HG02938 (cell line): ENCODE measurements around the gene IL17RE.
"Not testable (repeated sequence)": the region's sequence is repeated elsewhere in the genome, so short reads cannot be mapped to it uniquely, and the experiment has no call there.

Experiments
- ATAC-seq: cut with Tn5 transposase; IDR thresholded peaks from one replicate; pipeline ENCODE4 v1.9.1; 2021; ENCODE audit warnings: mild to moderate bottlenecking, moderate library complexity; ENCODE audit not compliant: unreplicated experiment

Gene IL17RE

DNA sequence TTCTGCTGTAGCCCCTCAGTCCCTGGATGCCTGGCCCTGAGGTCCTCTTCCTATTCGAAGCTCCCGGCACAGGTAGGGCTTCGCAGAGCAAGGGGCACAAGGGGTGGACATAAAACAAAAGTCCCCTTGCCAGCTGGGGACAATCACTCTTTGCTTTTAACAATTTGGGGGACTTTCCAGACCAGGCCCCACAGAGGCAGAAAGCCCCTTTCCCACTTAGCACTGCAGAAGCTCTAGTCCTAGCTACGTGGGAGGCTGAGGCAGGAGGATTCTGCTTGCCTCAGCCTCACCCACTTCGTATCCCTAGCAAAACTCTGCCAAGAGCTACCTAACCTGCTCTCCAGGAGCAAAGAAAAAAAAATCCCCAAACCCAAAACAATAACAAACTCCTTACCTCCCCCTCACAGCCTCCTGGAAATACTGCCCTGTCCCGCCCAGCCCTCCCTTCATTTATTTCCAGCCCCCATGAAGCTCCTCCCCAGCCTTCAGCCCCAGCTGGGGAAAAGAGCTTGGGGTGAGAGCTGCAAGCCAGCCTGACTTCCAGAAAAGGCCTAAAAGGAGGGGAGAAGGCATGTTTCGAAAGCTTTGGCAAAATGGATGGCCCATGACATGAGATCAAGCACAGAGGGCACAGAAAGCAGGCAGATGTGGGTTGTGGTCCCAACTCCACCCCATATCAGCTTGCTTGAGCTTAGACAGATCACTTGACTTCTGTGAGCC is 22.7 kb upstream of the IL17RE start, which contains the start of gene CIDEC:
Gene CIDEC, minus strand, starts transcription at position 424 of the 720 bp plus-strand sequence. CDS start 1,767 bp downstream, outside the sequence.
- no peak for ATAC-seq

- ATAC-seq, result no peak
Measured at GRCh38 chr3:9881441-9881840, 21.2 kb upstream of the IL17RE start.

DNA sequence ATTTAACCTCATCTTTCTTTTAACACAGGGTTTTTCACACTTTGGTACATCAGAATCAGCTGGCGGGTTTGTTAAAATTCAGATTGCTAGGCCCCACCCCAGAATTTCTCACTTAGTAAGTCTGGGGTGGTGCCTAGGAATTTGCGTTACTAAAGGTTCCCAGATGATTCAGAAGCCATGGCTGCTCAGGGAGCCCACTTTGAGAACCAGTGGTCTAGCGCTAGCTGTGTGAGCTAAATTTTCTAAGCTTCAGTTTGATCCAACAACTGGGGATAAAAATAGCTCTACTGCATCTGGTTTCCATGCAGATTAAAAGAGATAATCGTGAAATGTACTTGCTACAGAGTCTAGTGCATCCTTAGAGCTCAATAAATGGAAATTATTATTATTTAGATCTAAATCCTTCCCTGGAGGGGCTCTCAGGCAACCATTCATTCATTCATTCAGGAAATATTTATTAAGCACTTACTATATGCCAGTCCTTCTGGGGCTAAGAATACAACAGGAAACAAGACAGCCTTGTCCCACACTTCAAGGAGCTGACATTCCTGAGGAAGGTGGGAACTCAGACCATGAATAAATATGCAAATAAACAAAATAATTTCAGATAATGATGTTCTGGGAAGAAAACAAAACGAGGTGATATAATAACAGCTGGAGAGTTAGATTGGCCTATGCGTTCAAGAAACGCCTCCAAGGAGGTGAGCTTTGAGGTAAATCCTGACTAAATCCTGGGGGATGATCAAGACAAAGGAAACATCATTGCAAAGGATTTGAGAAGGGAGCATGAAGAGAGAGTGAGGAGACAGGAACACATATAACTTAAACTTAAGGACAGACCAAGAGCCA is 18.7 kb upstream of the IL17RE start:
- ATAC-seq, result no peak

DNA sequence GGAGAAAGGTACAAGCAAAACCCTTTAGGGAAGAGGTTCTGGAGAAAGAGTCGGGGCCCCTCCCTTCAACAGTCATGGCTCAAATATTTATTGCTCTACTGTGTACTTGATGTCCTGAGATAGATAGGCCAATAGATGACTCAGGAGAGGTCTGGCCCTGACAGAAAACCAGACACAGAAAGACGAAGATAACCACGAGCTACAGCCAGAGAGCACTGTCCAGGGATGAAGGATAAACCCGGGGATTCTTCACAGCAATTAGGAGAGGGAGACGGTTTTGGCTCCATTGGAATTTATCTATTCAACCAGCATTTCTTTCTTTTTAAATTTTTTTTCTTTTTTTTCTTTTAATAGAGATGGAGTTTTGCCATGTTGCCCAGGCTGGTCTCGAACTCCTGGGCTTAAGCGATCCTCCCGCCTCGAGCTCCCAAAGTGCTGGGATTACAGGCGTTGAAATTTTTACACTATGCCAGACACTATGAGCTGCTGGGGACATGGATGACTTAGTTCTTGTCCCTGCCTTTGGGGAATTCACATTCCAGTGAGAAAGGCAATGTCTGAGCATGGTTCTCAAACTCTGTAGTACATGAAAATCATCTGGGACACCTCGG is 18.0 kb upstream of the IL17RE start:
- ATAC-seq, result no peak

DNA sequence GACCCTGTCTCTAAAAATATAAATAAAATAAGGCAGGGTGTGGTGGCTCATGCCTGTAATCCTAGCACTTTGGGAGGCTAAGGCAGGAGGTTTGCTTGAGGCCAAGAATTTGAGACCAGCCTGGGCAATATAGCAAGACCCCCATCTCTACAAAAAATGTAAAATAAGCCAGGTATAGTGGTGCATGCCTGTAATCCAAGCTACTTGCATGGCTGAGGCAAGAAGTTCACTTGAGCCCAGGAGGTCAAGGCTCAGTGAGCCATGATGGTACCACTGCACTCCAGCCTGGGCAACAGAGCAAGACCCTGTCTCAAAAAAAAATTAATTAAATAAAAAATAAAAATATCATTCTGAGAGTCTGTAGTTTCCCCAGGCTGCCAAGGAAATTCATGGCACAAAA is 16.3 kb upstream of the IL17RE start:
- no peak for ATAC-seq

GRCh38 chr3:9887480-9887879 is 15.2 kb upstream of the IL17RE start:
- no peak for ATAC-seq

DNA sequence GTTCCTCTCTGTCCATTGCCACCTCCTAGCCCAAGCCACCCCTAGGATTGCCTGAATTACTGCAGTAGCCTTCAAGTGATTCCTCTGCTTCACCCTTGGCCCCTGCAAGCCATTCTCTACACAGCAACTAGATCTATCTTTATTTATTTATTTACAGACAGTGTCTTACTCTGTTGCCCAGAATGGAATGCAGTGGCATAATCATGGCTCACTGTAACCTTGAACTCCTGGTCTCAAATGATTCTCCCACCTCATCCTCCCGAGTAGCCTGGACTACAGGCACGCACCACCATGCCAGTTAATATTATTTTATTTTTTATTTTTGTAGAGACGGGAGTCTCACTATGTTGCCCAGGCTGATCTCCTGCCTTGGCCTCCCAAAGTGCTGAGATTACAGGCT is 14.1 kb upstream of the IL17RE start:
- ATAC-seq, result no peak

- no peak for ATAC-seq
Measured at GRCh38 chr3:9889405-9889804, 13.2 kb upstream of the IL17RE start.

GRCh38 chr3:9890249-9891071 is 12.2 kb upstream of the IL17RE start, which contains the start of gene JAGN1:
JAGN1 (plus strand) TSS chr3:9890610; CDS start chr3:9890723, 113 bp downstream.
- ATAC-seq, result peak; percentile 71

DNA sequence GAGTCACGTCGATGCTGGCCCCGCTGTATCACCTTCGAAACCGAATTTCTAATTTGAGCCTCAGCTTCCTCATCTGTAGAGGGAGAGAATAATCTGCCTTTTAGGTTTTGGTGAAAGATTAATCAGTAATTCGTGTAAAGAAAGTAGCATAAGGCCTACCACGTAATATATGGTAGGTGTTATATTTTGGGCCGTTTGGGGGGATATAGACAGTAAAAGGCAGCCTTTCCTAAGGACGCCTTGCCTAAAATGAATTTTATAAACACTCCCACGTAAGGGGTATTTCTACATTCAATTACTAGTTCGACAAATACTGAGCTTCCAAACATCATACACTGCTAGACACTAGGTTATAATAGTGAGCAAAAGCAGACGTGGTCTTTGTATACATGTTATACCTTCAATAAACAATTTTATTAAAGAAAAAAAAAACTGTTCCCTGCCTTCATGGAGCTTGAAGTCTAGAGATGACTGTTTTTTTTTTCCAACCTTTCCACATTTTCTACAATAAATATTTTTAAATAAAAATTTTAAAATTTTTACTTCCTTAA is 11.5 kb upstream of the IL17RE start:
- no peak for ATAC-seq

DNA sequence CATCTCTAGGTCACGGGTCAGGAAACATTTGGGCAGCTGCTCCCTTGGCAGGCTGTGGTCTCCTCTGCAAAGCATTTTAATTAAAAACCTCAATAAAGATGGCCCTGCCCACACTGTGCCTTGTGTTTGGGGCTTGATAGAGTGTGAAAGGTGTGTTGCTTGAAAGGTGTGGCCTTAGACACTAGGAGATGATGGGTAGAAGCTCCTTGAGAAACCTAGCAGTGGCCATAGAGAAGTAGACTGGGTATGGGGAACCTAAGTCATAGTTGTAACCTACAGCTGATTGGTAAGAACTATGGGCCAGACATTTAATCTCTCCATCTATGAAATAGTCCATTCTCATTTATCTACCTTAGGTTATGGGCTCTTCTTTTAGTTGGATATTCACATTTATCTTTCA is 8.9 kb upstream of the IL17RE start:
- ATAC-seq, result no peak

DNA sequence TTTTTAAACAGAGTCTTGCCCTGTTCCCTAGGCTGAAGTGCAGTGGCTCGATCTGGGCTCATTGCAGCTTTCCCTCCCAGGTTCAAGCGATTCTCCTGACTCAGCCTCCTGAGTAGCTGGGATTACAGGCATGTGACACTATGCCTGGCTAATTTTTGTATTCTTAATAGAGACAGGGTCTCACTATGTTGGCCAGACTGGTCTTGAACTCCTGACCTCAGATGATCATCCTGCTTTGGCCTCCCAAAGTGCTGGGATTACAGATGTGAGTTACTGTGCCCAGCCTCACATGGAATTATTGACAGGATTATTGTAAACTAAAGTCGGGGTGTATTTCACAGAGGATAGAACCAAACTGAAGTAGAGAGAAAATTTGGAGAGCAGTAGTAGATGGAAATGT is 6.9 kb upstream of the IL17RE start:
- not testable (repeated sequence) for ATAC-seq

DNA sequence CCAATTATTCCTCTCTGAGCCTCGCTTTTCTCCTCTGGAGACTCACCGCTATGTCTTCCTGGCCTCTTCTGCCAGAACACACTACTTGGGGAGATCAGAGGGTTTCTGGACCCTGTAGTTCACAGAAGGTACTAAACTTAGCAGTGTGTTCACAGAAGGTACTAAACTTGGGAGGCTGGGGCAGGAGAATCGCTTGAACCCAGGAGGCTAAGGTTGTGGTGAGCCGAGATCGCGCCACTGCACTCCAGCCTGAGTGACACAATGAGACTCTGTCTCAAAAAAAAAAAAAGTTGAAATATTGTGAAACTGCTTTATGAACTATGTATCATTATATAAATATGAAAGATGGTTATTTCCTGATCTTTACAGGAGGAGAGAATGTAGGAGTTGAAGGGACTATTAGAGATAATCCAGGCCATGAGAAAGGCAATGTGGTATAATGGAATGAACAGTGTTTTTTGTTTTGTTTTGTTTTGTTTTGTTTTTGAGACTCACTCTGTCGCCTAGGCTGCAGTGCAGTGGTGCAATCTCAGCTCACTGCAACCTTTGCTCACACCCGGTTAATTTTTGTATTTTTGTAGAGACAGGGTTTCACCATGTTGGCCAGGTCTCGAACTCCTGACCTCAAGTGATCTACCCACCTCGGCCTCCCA is 5.8 kb upstream of the IL17RE start:
- ATAC-seq, result not testable (repeated sequence)

DNA sequence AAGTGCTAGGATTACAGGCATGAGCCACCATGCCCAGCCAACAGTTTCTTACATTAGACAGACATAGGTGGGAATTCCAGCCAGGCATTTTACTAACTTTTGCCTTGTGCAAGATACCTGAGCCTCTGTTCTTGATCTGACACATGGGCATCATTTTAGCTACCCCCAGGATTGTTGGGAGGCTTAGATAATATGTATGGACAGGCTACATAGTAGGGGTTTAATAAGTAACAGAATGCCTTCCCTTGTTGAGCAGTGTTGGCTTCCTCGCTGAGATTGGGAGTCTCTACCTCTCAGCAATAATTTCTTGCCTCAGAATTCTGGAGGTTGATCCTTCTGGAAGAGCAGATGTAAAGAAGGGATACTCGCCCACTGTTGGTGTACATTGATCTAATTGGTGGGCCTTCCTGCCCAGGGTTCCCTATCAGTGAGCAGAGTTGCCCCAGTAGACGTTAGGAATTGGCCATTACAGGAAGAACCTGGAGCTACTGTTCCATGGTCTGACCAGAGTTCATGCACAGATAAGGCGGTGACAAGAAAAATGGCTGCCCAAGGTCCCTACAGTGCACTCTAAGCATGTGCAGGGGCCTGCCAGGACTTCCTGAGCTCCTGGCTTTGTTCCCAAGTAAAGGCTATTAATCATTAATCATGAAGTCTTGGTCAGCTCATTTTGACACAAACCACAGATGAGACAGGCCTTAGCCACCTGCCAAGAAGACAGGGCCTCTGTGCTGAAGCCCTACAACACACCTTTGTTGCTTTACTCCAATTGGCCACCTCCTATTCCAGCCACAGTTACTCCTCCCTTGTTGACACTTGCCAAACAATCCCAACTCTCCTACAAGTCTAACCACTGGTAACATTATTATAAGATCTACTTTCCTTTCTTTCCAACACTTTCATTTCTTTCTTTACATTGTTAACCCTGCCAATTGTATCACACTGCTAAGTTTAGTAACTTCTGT is 5.0 kb upstream of the IL17RE start:
- ATAC-seq, result no peak

- ATAC-seq, result no peak
Measured at GRCh38 chr3:9898467-9899241, 4.0 kb upstream of the IL17RE start.

DNA sequence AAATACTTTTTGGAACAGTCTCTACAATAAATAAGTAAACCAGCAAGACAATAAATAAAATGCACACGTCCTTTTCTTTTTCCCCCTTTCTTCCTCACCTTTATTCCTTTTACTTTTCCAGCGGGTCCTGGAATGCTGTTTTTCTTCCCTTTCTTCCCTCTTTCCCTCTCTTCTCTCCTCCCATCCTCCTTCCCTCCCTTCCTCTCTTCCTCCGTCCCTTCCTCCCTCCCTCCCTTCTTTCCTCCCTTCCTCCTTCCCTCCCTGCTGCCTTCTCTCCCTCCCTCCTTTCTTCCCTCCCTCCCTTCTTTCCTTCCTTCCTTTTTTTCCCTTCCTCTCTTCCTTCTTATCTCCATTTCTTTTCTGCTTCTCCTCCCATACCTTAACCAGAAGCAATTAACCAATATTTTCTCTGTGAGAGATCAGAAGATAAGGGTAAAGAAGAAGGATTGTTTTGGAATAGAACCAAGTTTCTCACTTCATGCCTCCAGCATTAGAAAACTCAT is 3.3 kb upstream of the IL17RE start:
- ATAC-seq, result no peak

DNA sequence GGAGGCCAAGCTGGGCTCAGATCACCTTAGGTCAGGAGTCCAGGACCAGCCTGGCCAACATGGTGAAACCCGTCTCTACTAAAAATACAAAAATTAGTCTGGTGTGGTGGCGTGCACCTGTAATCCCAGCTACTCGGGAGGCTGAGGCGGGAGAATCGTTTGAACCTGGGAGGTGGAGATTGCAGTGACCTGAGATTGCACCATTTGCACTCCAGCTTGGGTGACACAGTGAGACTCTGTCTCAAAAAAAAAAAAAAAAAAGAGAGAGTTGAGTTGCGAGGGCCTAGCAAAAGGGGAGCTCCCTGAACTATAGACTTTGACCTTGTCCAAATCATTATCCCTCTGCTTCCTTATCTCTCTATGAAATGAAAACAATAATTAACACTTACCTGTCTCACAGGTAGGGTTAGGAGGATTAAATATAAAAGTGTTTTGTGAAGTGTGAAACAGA is 1.7 kb upstream of the IL17RE start:
- not testable (repeated sequence) for ATAC-seq

GRCh38 chr3:9901967-9902366 is 681 bp upstream of the IL17RE start:
- no peak for ATAC-seq
